ENCODE measurements around the gene AVPR2.

AVPR2 gene

DNA sequence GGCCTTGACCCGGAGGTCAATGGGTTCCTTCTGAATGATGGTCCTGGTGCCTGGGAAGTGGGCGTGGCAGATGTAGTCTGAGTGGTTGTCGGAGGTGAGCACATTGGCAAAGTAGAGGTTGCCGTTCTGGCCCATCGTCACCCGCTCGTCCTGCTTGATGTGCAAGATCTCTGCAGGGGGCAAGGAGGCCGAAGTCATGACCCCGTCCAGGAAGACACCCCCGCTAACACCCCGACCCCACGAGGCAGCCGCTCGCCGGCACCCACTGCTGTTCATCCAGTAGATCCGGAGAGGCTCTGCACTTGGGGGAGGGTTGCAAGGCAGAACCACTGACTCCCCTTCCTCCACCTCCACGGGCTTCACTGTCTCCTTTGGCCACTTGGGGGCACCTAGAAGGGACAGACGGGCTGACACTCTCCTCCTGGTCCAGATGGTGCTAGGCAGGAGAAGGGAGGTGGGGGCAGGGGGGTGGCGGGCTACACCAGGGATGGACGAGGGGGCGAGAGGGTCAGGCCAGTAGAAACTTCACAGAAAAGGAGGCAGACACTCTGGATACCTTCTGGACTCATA lies 33.6 kb upstream of the AVPR2 start:
- no peak for FAIRE-seq

GRCh38 chrX:153871451-153871850 lies 33.0 kb upstream of the AVPR2 start:
- FAIRE-seq: no peak

More for the DNA sequence above, 33.6 kb upstream of the AVPR2 start:
- DNase-seq (ENCODE audit: insufficient read length, low spot score): no peak

DNA sequence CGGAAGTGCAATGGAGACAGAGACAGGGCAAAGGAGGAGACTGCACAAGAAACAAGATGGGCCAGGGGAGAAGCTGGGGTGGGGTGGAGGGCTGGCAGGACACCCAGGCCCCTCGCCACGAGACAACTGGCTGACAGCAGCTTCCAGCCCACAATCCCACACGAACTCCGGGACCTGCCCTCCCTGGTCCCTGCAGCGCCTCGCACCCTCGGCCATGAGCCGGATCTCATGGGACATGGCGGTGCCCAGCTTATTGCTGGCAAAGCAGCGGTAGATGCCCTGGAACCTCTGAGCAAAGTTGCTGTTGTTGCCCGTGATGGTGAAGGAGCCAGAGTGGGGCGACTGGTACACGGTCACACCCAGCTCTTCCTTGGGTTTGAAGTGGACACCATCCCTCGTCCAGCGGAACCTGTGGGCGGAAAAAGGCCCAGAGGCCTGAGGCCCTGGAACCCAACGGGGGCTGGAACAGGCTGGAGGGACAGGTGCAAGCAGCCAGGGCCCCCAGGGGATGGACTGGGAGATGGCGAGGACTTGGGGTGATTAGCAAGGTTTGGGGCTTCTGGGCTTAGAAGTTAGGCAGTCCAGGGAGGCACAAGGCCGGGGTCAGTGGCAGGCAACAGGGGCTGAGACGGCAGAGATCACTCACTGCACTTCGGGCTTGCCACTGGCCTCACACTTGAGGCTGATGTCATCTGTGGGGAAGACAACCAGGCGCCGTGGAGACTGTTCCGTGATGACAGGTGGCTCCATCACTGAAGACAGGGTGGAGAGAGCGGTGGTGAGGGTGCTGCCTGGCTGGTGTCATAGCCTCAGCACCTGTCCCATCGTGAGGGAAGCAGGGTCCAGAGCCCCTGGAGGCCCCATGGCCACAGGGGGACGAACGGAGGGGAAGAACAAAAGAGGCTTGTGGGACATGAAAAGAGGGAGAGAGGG lies 32.3 kb upstream of the AVPR2 start:
- FAIRE-seq (no peak), DNase-seq (ENCODE audit: insufficient read length, low spot score) (no peak)

More at GRCh38 chrX:153871451-153871850, 33.0 kb upstream of the AVPR2 start:
- DNase-seq (ENCODE audit: insufficient read length, low spot score): no peak

DNA sequence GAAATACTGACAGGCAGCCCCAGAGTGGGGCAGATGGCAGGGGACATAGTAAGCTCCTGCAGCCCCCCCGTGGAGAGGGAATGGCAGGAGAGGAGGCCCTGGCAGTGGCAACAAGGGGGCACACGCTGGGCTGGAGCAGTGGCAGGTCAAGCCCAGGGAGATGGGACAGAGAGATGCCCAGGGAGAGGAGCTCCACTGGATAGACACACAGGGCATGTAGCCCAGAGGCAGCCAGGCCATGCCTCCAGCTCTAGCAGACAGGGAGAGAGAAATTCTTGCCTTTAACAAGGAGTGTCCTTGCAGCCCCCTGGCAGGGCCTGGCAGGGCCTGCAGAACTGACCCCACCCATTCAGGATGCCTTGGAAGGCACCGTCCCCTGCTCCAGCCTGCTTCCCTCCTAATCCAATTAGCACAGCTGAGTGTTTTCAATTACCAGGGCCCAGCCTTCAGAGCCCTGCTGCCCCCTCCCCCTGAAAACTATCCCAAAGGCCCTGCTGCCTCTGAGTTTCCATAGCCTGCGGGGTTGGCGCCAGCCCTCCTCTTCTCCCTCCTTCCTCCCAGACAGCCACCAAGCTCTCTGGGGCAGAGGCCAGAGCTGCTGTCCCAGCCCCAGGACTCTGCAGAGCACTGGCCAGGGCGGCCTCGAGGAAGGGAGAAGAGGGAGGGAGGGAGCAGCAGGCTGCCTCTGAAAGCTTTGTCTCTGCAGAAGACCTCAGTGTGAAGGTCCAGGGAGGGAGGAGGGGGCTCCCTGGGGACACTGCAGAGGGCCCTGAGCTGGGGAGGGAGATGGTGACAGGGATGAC lies 31.0 kb upstream of the AVPR2 start:
- DNase-seq (ENCODE audit: insufficient read length, low spot score) (no peak), FAIRE-seq (no peak)

- no peak for DNase-seq (ENCODE audit: insufficient read length, low spot score)
- FAIRE-seq: no peak
These were observed 30.4 kb upstream of the AVPR2 start for GRCh38 chrX:153874085-153874365.

- FAIRE-seq: no peak
- no peak for DNase-seq (ENCODE audit: insufficient read length, low spot score)
These were observed 29.9 kb upstream of the AVPR2 start for GRCh38 chrX:153874366-153875125.

DNA sequence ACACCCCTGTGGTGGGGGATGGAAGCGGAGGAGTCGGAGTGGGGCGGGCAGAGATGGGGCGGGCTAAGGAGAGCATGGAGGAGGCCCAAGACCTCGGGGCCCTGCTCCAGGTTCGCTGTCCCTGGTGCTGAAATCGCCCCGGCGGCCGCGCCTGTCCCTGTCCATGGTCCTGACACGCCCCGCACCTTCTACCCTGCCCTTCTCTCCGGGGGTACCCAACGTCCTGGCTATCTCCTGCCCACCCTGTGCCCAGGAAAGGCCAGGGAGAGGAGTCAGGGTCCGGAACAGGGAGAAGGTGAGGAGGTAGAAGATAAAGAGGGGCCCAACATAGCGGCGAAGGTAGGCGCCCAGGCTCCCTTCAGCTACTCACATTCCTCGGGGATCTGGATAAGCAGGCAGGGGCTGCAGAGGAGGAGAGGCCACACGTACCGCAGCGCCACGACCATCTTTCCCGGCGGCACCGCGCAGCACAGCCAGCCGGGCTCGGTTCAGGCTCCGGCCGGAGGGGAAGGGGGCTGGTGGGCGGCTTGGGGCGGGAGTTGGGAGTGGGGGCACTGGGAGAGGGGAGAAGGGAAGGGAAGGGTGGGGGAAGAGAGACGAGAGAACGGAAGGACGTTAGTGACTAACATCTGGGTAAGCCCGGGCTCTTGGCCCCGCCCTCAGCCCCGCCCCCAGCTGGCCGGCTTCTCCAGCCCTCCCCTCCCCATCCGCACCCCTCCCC lies 28.9 kb upstream of the AVPR2 start:
- FAIRE-seq (peak; percentile 76), DNase-seq (ENCODE audit: insufficient read length, low spot score) (peak; percentile 62)

DNA sequence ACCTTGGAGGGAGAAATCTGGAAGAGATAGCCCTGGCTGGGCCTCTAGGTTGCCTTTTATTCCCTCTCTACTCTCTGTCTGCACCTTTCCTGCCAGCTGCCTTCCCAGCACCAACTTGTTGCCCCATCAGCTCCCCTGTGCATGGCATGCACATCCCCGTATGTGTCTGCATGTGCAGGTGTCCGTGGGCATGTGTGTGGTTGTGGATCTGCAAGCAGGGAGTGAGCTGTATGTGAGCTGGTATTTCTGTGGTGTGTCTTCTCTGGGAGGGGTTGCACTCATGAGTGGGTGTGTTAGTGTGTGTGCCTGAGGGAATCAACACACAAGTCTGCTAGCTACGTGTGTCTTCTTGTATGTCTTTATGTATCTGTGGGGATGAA lies 28.4 kb upstream of the AVPR2 start:
- FAIRE-seq (no peak), DNase-seq (ENCODE audit: insufficient read length, low spot score) (no peak)

DNA sequence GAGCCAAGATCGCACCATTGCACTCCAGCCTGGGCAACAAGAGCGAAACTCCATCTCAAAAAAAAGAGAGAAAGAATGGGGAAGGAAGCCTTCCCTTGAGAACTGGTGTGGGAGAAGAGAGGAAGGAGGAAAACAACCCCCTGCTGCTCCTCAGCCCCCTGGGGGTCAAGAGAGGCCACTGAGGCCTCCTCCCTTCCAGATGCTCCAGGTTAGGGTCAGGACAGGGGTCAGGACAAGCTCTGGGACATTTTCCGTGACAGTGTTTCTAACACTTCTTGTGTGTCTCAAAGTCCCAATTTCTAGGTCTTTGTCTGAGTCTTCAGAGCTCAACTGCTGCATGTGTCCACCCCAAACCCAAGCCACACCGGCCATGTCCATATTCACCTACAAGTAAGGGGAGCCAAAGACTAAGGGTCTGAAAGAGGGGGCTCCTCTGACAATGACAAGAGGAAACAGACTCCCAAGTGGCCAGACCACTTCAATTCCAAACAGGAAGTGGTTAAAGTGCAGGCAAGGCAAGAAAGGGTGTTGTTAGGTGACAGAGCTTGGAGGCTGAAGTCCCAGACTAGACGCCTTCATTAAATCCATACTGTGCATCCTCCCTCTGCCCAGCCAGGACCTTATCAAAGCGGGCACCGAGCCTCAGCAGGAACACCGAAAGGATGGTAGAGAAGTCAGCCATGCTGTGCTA lies 26.8 kb upstream of the AVPR2 start:
- no peak for FAIRE-seq

GRCh38 chrX:153878345-153878744 lies 26.1 kb upstream of the AVPR2 start:
- no peak for FAIRE-seq

More for the DNA sequence above, 26.8 kb upstream of the AVPR2 start:
- no peak for DNase-seq (ENCODE audit: insufficient read length, low spot score)

DNA sequence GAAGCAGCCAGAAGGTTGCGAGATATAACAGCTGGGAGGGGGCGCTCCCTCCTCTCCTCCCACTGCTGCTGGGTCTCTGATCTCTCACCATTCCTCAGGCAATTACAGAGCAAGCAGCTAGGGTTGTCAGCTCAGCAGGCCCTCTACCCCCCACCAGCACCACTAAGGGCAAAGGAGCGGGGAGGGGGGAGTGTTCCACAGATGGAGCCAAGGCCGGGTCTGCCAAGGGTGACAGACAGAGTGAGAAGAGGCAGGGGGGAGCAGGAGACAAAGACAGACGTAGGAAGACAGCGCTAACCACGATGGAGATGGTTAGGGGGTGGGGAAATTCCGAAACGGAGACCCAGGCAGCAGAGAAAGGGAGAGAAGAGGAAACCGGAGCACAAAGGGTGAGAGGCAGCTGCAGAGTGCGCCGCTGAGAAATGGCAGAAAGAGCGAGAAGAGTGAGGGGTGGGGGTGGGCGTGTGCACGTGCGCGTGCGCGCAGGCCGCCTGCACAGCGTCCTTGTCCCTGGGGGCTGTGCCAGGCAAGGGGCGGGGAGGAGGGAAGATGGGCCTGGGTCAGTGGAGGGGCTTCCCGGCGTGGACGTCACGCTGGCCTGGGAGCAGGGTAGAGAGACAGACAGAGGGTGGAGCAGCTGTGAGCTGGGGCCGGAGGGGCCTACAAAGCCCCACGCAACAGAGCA lies 25.4 kb upstream of the AVPR2 start:
- DNase-seq (ENCODE audit: insufficient read length, low spot score) (no peak), FAIRE-seq (peak; percentile 84)

More at GRCh38 chrX:153878345-153878744, 26.1 kb upstream of the AVPR2 start:
- no peak for DNase-seq (ENCODE audit: insufficient read length, low spot score)

GRCh38 chrX:153879741-153880439 lies 24.6 kb upstream of the AVPR2 start:
- DNase-seq (ENCODE audit: insufficient read length, low spot score): no peak
- no peak for FAIRE-seq

- DNase-seq (ENCODE audit: insufficient read length, low spot score): no peak
- FAIRE-seq: no peak
These were observed 24.0 kb upstream of the AVPR2 start for GRCh38 chrX:153880440-153880815.

GRCh38 chrX:153881281-153881680 lies 23.2 kb upstream of the AVPR2 start:
- FAIRE-seq: no peak
- DNase-seq (ENCODE audit: insufficient read length, low spot score): no peak

GRCh38 chrX:153882086-153882498 lies 22.4 kb upstream of the AVPR2 start:
- no peak for DNase-seq (ENCODE audit: insufficient read length, low spot score)
- FAIRE-seq: no peak

DNA sequence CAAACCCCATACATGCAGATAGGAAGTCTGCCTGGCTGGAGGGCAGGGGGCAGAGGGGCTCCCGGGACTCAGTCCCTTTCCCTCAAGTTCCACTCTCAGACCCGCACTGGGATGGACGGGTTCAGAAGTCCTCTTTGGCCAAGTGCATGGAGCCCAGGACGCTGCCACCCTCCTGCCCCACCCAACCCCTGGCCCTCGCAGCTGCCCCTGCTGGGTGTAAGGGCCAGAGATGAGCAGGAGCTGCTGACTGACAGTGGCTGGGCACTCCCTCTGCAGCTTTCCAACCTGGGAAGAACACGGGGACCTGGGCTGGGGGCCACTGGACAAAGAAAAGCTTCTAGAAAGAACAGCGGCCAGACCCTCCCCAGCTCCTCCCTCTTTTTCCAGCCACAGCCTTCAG lies 21.9 kb upstream of the AVPR2 start:
- no peak for FAIRE-seq

GRCh38 chrX:153883163-153883843 lies 21.2 kb upstream of the AVPR2 start:
- DNase-seq (ENCODE audit: insufficient read length, low spot score) (no peak), FAIRE-seq (no peak)

More for the DNA sequence above, 21.9 kb upstream of the AVPR2 start:
- DNase-seq (ENCODE audit: insufficient read length, low spot score): no peak

DNA sequence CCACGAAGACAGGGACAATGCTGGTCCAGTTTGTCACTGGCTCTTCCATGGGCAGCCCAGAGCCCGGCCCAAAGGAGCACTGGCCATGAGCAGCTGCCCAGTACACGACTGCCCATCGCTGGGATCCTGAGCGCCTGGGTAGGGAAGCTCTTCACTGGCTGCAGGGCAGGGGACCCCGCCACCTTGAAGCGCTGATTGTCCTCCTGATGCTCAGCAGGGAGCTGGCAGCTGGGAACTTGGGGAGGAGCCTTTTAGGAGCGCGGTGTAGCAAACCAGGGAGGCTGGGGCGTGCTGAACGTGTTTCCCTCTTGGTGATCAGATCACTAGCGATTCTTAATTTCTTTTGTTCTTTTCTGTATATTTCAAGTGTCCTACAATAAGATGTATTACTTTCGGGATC lies 20.3 kb upstream of the AVPR2 start:
- FAIRE-seq (peak; percentile 67), DNase-seq (ENCODE audit: insufficient read length, low spot score) (no peak)

Data from GM19239 (cell line).